ENCODE results near the gene ADD1. TPM values are rescaled to one million over a fixed set of nuclear protein-coding genes. Genes with fewer than 3 reads are reported as not detected.

ADD1 gene
- total RNA-seq, 1 experiment from 2014 or later, result 181 TPM

GRCh38 chr4:2832981-2833670, 10.5 kb upstream of the ADD1 start:
- no peaks in the 10 kb centered on the region for H3K9me2 ChIP-seq (ENCODE audit: insufficient read depth)
- 0 out of 2 replicates have a peak, but pooled peaks cover 2% of the 10 kb centered on the region for H3F3A ChIP-seq (ENCODE audit: insufficient read depth, low read depth)
- no peak overlapping the region for H3K4me3 ChIP-seq
- H4K20me1 ChIP-seq (ENCODE audit: insufficient read depth), result no peaks in the 10 kb centered on the region
- BruUV-seq (replicated peaks), result no TSS peak
- H3K4me2 ChIP-seq, result no peak overlapping the region
- no peaks in the 10 kb centered on the region for H3K4me1 ChIP-seq (replicated peaks; ENCODE audit: insufficient read depth)
- TF ChIP-seq CTCF (conservative IDR thresholded peaks at IDR 0.05) (no peak), EZH2 (IDR thresholded peaks at IDR 0.05; ENCODE audit: low read depth) (no peak)
- no peak overlapping the region for H3K27ac ChIP-seq
- DNase-seq, result no peak
- H3K9me3 ChIP-seq (ENCODE audit: insufficient read depth, low read depth), result no peaks in the 10 kb centered on the region
- intact Hi-C loops (cut with micrococcal nuclease; ENCODE audit: unreplicated experiment), result no loop called here
- H3K27me3 ChIP-seq (ENCODE audit: insufficient read depth, low read depth), result no peaks in the 10 kb centered on the region
- no peaks in the 10 kb centered on the region for H3K36me3 ChIP-seq (ENCODE audit: low read depth)
- ChIA-PET POLR2A (ENCODE audit: unreplicated experiment) (no interaction called here), CTCF (no interaction called here)
- H2AFZ ChIP-seq, result no peak overlapping the region
- H3K79me2 ChIP-seq (ENCODE audit: low read depth), result no peaks in the 10 kb centered on the region

GRCh38 chr4:2833671-2834000, 10.0 kb upstream of the ADD1 start:
- ChIA-PET CTCF (no interaction called here), POLR2A (ENCODE audit: unreplicated experiment) (no interaction called here)
- no peaks in the 10 kb centered on the region for H3K4me1 ChIP-seq (replicated peaks; ENCODE audit: insufficient read depth)
- no peaks in the 10 kb centered on the region for H4K20me1 ChIP-seq (ENCODE audit: insufficient read depth)
- no peak for DNase-seq
- no peaks in the 10 kb centered on the region for H3K9me2 ChIP-seq (ENCODE audit: insufficient read depth)
- 0 out of 2 replicates have a peak, but pooled peaks cover 2% of the 10 kb centered on the region for H3F3A ChIP-seq (ENCODE audit: insufficient read depth, low read depth)
- intact Hi-C loops (cut with micrococcal nuclease; ENCODE audit: unreplicated experiment), result no loop called here
- no peak overlapping the region for H3K4me2 ChIP-seq
- no peaks in the 10 kb centered on the region for H3K79me2 ChIP-seq (ENCODE audit: low read depth)
- no peak overlapping the region for H3K4me3 ChIP-seq
- no peaks in the 10 kb centered on the region for H3K27me3 ChIP-seq (ENCODE audit: insufficient read depth, low read depth)
- H3K36me3 ChIP-seq (ENCODE audit: low read depth), result no peaks in the 10 kb centered on the region
- no peak for TF ChIP-seq EZH2 (IDR thresholded peaks at IDR 0.05; ENCODE audit: low read depth)
- no peak for TF ChIP-seq CTCF (conservative IDR thresholded peaks at IDR 0.05)
- no TSS peak for BruUV-seq (replicated peaks)
- no peaks in the 10 kb centered on the region for H3K9me3 ChIP-seq (ENCODE audit: insufficient read depth, low read depth)
- H2AFZ ChIP-seq, result no peak overlapping the region
- no peak overlapping the region for H3K27ac ChIP-seq

GRCh38 chr4:2834001-2834921, 9.4 kb upstream of the ADD1 start:
- Histone ChIP-seq H3K36me3 (ENCODE audit: low read depth) (no peaks in the 10 kb centered on the region), H3K79me2 (ENCODE audit: low read depth) (no peaks in the 10 kb centered on the region), H3F3A (ENCODE audit: insufficient read depth, low read depth) (0 out of 2 replicates have a peak, but pooled peaks cover 2% of the 10 kb centered on the region), H2AFZ (no peak overlapping the region), H3K4me2 (no peak overlapping the region), H3K4me3 (no peak overlapping the region), H3K9me2 (ENCODE audit: insufficient read depth) (no peaks in the 10 kb centered on the region), H3K27ac (no peak overlapping the region), H4K20me1 (ENCODE audit: insufficient read depth) (no peaks in the 10 kb centered on the region), H3K4me1 (replicated peaks; ENCODE audit: insufficient read depth) (no peaks in the 10 kb centered on the region), H3K27me3 (ENCODE audit: insufficient read depth, low read depth) (no peaks in the 10 kb centered on the region), H3K9me3 (ENCODE audit: insufficient read depth, low read depth) (no peaks in the 10 kb centered on the region)
- POLR2A ChIA-PET (ENCODE audit: unreplicated experiment), result no interaction called here
- intact Hi-C loops (cut with micrococcal nuclease; ENCODE audit: unreplicated experiment), result no loop called here
- no peak for TF ChIP-seq CTCF (conservative IDR thresholded peaks at IDR 0.05)
- no peak for DNase-seq
- BruUV-seq (replicated peaks), result no TSS peak
- CTCF ChIA-PET, result no interaction called here
